ENCODE data around the gene IGFLR1. TPM values are rescaled to one million over a fixed set of nuclear protein-coding genes. Genes with fewer than 3 reads are reported as not detected.

IGFLR1 gene
- total and polyA plus RNA-seq, 9 of the 15 experiments (the other 6 are each of a cell fraction or from before 2014, with no cell fraction given) = 1.0 to 14.3 (median 4.6) TPM

- Histone ChIP-seq H3K4me3 (no peak overlapping the region), H2AFZ (ENCODE audit: low read depth, low read length) (no peak overlapping the region), H3K36me3 (ENCODE audit: control insufficient read depth, insufficient read depth, low read length) (peaks cover 24% of the 10 kb centered on the region; the same call in 2 of the 3 replicates), H3K9ac (ENCODE audit: insufficient read depth in 1 of 2, low read depth in 2 of 2, low read length in 2 of 2) (peak overlapping the region in 1 of 2 experiments; percentile 65; a peak in 1 of 4 replicates), H4K20me1 (replicated peaks; ENCODE audit: control insufficient read depth, insufficient read depth, low read length) (no peaks in the 10 kb centered on the region; the same call in 1 of the 2 replicates), H3K4me2 (ENCODE audit: insufficient read depth, low read length) (no peak overlapping the region), H3K9me3 (replicated peaks; ENCODE audit: control insufficient read depth, insufficient read depth, low read depth, low read length) (no peaks in the 10 kb centered on the region), H3K79me2 (ENCODE audit: control insufficient read depth, insufficient read depth, low read length) (peaks cover 5% of the 10 kb centered on the region; the same call in 1 of the 3 replicates), H3K9me1 (ENCODE audit: control insufficient read depth, insufficient read depth, low read length) (peaks cover 2% of the 10 kb centered on the region), H3K27me3 (ENCODE audit: control insufficient read depth in 2 of 2, insufficient read depth in 2 of 2, low read length in 2 of 2) (no peaks in the 10 kb centered on the region), H3K4me1 (replicated peaks in 1 of 2; ENCODE audit: control insufficient read depth in 2 of 2, insufficient read depth in 2 of 2, low read length in 2 of 2) (peaks cover 10 to 38% of the 10 kb centered on the region in 2 experiments), H3K27ac (ENCODE audit: extremely low read depth, low read depth, low read length) (no peak overlapping the region)
- DNase-seq (ENCODE audit: extremely low read depth in 1 of 4, low spot score in 3 of 4) (no peak), FAIRE-seq (no peak), ATAC-seq (no peak)
- BruUV-seq (replicated peaks) = no TSS peak
- TF ChIP-seq ZNF695 (CRISPR knock-in tag; IDR thresholded peaks at IDR 0.05) (no peak), KHSRP (IDR thresholded peaks at IDR 0.05) (no peak), SIX5 (IDR thresholded peaks at IDR 0.05; ENCODE audit: borderline replicate concordance in 1 of 2, insufficient read depth in 1 of 2, low read depth in 1 of 2, low read length in 2 of 2) (no peak), PCBP1 (IDR thresholded peaks at IDR 0.05; ENCODE audit: low read depth, low read length, poor library complexity, severe bottlenecking) (no peak)
- ChIA-PET POLR2A (interaction anchor here (0.6 kb wide), 1 partner anchor 146 kb away, joined by 3 read pairs; no protein-coding TSS in a partner anchor), CTCF (ENCODE audit: low intra/inter-chr PET ratio) (no interaction called here)
- intact Hi-C loops (cut with micrococcal nuclease) = no loop called here
- in situ Hi-C loops (cut with MboI) = no loop called here
- WGBS (ENCODE audit: insufficient coverage, low coverage, missing lambda C conversion rate) = 74% methylated on average over 7 of the region's 7 CpGs
These were observed 35.7 kb upstream of the IGFLR1 start for GRCh38 chr19:35777961-35778360.
